Anterior cingulate cortex (tissue), 58 donors: ENCODE data around the gene RNF207.

ENCODE experiments used
- DNase-seq, 58 donors: peaks; one replicate each; lab custom pipeline; 2025; lab: John Stamatoyannopoulos, UW

The RNF207 gene

DNA sequence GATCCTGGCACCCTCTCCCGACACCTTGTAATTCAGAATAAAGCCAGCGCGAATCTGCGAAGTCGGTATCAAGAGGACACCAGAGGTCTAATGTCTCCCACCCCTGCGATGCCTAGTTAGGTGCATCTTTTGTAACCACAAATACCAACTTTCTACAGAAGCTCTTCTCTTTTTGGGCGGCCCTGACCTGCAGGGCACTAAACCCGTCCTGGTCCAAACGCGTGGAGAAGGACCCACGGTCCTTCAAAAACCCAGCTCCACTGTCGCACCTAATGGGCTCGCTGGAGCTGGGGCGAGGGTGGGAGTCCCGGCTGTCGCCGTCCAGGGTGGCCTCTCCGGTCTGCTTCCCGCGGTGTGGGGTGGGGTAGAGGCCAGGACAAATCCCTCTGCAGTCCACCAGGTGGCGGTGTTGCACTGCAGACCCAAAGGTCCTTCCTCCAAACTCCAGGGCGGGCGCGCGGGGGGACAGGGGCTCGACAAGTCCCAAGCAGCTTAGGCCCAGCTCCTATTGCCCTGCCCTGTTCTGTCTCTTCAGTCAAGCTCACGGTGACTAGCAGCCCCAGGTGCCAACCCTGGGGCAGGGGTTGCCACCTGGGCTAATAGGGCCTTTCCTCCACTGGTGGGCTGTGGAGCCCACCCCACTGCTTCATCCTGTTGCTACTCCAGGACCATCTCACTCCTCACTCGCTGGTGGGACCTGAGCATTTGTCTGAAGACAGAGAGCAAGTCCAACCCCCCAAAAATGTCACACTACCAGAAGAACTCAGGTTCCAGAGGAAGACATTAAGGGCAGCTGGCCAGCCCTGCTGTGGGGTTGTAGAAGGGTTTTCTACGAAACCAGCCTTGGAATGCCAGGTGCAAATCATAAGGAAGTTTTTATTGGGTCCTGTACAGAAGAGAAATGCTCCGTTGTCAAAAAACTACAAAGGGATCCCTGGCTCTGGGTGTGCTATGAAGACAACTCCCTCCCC lies 40.9 kb downstream of the RNF207 start:
- DNase-seq, result peak in 53 of 58 donors; percentile 13 to 80 (median 52)

DNA sequence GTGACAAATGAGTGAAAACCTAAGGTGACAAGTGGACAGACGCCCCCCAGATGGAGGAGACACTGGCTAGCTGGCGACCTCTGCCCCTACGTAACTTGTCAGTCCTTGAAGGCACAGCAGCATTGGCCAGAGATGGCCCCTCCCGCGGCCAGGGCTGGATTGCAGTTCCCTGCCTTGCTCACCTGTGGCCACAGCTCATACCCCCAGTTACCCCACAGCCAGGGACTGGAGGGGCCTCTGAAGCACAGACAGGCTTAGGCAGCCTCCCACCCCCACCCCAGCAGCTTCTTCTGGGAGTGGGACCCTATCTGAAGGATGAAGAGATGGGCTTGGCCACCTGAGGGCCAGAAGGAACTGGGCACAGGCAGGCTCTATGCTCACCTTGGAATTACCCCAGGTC lies 41.7 kb downstream of the RNF207 start:
- no peak for DNase-seq

DNA sequence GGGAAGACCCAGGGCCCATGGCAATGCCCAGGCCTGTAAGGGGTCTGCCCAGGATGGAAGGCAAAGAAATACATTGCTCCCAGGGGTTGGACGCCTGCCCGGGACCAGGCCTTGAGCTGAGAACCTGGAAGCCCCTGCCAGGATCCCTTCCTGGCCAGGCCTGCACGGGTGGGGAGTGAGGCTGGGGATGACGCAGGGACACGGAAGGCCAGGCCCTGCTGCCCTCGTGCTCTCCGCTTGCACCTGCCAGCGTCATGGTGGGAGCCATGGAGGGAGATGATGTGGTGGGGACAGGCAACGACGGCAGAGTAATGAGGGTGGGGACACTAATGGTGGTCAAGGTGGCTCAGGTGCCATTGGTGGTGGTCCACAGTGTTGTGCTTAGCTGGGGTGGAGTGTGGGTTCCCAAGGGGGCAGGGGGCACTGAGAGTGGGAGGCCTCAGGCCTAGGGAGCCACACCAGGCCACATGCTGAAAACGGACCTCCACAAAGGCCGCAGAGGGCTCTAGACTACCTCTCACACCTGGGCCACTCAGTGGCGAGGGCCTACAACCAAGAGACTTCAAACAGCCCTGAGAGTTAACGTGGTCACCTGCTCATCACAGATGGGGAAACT lies 42.4 kb downstream of the RNF207 start:
- DNase-seq, result no peak

DNA sequence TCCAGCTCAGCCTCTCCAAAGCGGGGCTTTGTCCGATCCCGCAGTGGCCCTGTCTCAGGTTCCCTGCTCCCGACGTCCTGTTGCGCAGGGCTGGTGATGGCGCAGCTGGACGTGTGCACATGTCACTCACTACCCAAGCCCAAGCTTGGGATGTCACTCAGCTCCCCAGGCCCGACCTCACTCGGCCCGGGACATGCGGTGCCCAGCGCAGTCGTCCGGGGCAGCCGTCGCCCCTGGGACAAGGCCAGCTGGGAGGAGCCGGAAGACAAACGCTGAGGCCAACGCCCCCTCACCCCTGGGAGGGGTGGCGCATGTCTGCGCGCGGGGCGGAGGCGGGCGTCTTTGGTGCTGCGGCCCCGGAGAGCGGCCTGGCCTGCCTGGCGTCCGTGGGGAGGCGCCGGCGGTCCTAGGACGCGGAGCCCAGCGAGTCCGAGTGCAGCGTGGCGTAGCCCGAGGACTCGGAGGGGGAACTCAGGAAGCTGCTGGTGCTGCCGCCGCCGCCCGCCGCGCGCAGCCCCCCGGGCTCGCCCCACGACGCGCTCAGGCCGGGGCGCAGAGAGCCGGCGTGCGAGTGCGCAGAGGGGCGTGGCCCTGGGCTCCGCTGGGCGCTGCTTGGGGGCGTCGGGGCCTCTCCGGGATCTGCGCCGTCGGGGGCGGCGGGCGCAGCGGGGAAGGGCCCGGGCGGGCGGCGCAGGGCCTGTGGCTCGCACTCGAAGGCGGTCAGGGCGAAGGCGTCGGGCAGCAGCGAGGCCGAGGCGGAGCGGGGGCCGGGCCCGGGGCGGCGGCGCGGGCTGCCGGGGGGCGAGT lies 43.2 kb downstream of the RNF207 start:
- DNase-seq, result no peak

- no peak for DNase-seq
Measured at GRCh38 chr1:6249739-6250689, 44.1 kb downstream of the RNF207 start.

DNA sequence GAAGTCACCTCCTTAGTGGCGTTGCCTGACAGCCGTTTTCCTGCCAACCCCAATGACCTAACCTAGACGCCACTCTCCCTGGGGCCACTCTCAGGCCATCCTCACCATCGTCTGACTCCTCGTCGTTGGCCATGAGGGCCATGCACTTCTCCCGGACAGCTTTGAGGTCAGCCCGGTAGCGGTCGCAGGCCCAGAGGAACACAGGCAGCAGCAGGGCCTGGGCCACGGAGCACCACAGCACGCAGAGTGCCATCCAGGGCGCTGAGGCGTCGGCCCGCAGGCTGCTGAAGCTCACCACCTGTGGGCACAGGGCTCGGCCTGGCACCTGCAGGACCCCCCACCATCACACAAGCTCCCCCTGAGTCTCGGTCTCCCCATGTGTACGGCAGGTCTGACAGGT lies 45.3 kb downstream of the RNF207 start:
- DNase-seq, result no peak

GRCh38 chr1:6251681-6252373 lies 45.9 kb downstream of the RNF207 start:
- DNase-seq, result no peak

GRCh38 chr1:6252374-6252710 lies 46.4 kb downstream of the RNF207 start:
- no peak for DNase-seq

- DNase-seq, result no peak
Measured at GRCh38 chr1:6253380-6253779, 47.5 kb downstream of the RNF207 start.

- no peak for DNase-seq
Measured at GRCh38 chr1:6254691-6255090, 48.8 kb downstream of the RNF207 start.

- DNase-seq, result no peak
Measured at GRCh38 chr1:6256645-6257044, 50.7 kb downstream of the RNF207 start.

GRCh38 chr1:6257541-6258069 lies 51.7 kb downstream of the RNF207 start:
- DNase-seq, result no peak

- DNase-seq, result no peak
Measured at GRCh38 chr1:6258675-6259074, 52.8 kb downstream of the RNF207 start.

- DNase-seq, result peak in 31 of 58 donors; percentile 6 to 67 (median 22)
Measured at GRCh38 chr1:6259491-6260362, 53.8 kb downstream of the RNF207 start.

DNA sequence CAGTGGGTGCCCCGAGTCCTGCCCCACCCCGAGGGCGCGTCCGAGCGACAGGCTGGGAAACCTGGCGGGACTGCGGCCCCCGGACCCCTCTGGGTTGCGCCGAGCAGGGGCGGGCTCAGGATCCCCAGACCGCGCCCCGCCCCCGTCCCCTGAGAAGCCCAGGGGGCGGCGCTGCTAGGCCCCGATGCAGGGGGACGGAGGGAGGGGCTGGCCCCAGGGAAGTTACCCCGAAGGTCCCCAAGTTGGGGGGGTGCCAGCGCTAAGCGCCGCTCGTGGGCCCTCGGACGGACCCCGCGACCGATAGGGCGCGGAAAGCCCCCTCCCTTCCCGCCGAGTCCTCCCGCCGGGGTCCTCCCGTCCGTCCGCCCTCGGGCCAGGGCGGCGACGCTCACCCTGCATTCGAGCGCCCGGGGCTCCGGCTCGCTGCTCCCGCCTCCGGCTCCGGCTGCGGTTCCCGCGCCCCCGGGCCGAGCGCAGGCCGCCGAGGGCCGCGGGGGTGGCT lies 54.6 kb downstream of the RNF207 start:
- no peak for DNase-seq

DNA sequence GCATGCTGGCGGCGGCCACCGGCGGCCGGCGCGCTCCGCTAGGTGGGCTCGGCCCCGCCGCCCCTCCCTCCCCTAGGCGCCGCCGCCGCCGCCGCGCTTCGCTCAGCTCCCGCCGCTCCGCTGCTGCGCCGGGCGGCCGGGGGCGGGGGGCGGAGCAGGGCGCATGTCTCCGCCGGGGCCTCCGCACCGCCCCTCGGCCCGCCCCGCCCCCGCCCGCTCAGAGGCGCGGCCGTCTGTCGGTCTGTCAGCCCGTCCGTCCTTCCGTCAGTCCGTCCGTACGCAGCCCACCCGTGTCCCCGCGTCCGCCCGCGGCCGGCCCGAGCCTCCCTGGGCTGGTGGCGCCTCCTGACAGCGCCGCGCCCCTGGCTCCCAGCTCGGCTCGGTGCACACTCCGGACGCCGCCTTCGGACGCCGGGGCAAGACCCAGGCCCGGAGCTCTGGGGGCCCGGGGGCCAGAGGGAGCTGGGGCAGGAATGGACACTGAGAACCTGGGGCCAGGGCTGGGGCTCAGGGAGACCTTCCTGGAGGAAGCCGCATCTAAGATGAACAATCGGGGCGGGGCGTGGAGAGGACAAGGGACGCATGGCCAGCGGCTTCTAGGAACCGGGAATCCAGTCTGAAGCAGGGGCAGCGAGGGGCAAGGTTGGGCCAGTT lies 55.2 kb downstream of the RNF207 start, which contains the start of gene GPR153:
GPR153 (minus strand) TSS at position 138 of the 654 bp plus-strand sequence. CDS start 6,193 bp downstream, outside the sequence.
- DNase-seq, result peak in 1 of 58 donors; percentile 18

DNA sequence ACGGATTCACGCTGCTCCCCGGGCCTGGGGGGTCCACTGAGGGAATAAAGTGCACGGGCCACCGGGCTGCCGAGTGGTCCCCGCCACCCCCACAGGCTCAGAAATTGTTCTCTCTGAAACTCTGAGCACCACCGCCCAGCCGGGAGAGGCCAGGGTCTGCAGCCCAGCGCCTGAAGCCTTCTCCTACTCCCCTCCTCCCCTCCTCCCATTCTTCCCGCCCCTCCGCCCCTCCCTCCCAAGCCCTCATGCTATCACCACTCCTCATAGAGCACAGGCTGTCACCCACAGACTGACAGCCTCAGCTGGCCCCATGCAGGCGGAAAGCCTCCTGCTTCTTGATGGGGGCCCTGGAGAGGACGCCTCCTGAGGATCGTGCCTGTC lies 55.7 kb downstream of the RNF207 start:
- DNase-seq, result no peak
